Stimulated activated CD8-positive, alpha-beta memory T cell treated with anti-CD3 and anti-CD28 coated beads, Interleukin-2, amount 100 ng/mL, for 48 hours (primary cell): ENCODE data around the gene RGPD3.

Experiments
- DNase-seq, 2 donors: peaks; one replicate each; pipeline ENCODE4 v3.0.0-alpha.2; 2020; ENCODE audit warnings: low read depth in 2 of 2

Gene RGPD3

GRCh38 chr2:106343274-106343673 is 124.9 kb downstream of the RGPD3 start:
- DNase-seq, result no peak

- DNase-seq, result no peak
These were observed 125.4 kb downstream of the RGPD3 start for GRCh38 chr2:106342831-106343251.

GRCh38 chr2:106341666-106342065 is 126.5 kb downstream of the RGPD3 start:
- no peak for DNase-seq
